RKO (cell line): ENCODE results near the gene HDAC8.
A peak's percentile ranks its signal among the peaks of the same experiment; 100 is the strongest.

Source experiments
- DNase-seq: peaks from one replicate; pipeline ENCODE4 v3.0.0-alpha.2; 2016; ENCODE audit warnings: low spot score

The HDAC8 gene

GRCh38 chrX:72316408-72317110 lies 256.1 kb downstream of the HDAC8 start:
- DNase-seq: no peak

- DNase-seq: no peak
Measured at GRCh38 chrX:72314881-72315280, 257.8 kb downstream of the HDAC8 start.

GRCh38 chrX:72313707-72314641 lies 258.7 kb downstream of the HDAC8 start:
- DNase-seq: no peak

- DNase-seq: no peak
Measured at GRCh38 chrX:72312311-72312940, 260.2 kb downstream of the HDAC8 start.

- DNase-seq: no peak
Measured at GRCh38 chrX:72309297-72310071, 263.2 kb downstream of the HDAC8 start.

- peak; percentile 75 for DNase-seq
Measured at GRCh38 chrX:72308566-72309296, 263.9 kb downstream of the HDAC8 start.

GRCh38 chrX:72308209-72308565 lies 264.5 kb downstream of the HDAC8 start:
- no peak for DNase-seq

GRCh38 chrX:72307646-72308051 lies 265.0 kb downstream of the HDAC8 start:
- DNase-seq: no peak

GRCh38 chrX:72306851-72307645 lies 265.6 kb downstream of the HDAC8 start:
- DNase-seq: peak; percentile 80

- DNase-seq: peak; percentile 43
Measured at GRCh38 chrX:72306085-72306801, 266.4 kb downstream of the HDAC8 start.

- peak; percentile 46 for DNase-seq
Measured at GRCh38 chrX:72305286-72306084, 267.2 kb downstream of the HDAC8 start, which contains the start of gene CITED1. TSS of gene CITED1 (minus strand) at chrX:72305914. CDS start at chrX:72302869, 3,045 bp downstream.

- no peak for DNase-seq
Measured at GRCh38 chrX:72304877-72305276, 267.8 kb downstream of the HDAC8 start.

GRCh38 chrX:72301781-72302180 lies 270.9 kb downstream of the HDAC8 start:
- DNase-seq: no peak

GRCh38 chrX:72299891-72300630 lies 272.6 kb downstream of the HDAC8 start:
- DNase-seq: no peak

GRCh38 chrX:72297953-72298730 lies 274.5 kb downstream of the HDAC8 start:
- DNase-seq: no peak

GRCh38 chrX:72296991-72297390 lies 275.7 kb downstream of the HDAC8 start:
- no peak for DNase-seq

- DNase-seq: no peak
Measured at GRCh38 chrX:72295745-72296144, 276.9 kb downstream of the HDAC8 start.
